Neural progenitor cell (in vitro differentiated cells): ENCODE data around the gene CISD3.

Source experiments
- EZH2 ChIP-seq: fragments of 200-600 bp; sonication (generic); IDR thresholded peaks from 2 replicates; pipeline ENCODE4 v1.6.1; 2017; ENCODE audit warnings: antibody characterized with exemption, mild to moderate bottlenecking, moderate library complexity
- EZH2phosphoT487 ChIP-seq: fragments of 200-600 bp; sonication (generic); IDR thresholded peaks from 2 replicates; pipeline ENCODE4 v1.6.1; 2017; ENCODE audit warnings: antibody characterized with exemption
- TF ChIP-seq, protein P1 (sequence below): fragments of 200-600 bp; sonication (generic); IDR thresholded peaks from 2 replicates; pipeline ENCODE4 v1.5.1; 2017; ENCODE audit warnings: antibody characterized with exemption, mild to moderate bottlenecking

DNA sequence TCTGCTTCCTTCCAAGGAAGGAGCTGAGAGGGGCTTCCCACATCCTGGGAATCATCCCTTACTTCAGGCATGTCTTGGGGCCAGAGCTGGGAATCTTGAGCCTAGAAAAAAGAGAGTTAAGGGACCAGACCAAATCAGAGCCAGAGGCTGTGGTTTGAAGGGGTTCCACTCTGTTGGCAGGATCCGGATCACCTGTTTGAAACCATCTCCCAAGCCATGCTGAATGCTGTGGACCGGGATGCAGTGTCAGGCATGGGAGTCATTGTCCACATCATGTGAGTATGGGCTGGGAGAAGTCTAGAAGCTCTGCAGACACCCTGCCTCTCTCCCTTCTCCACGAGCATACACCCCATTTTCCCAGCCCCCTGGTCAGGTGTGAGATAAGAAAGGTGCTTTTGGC, 32.1 kb downstream of the CISD3 start:
- TF ChIP-seq, protein P1, sequence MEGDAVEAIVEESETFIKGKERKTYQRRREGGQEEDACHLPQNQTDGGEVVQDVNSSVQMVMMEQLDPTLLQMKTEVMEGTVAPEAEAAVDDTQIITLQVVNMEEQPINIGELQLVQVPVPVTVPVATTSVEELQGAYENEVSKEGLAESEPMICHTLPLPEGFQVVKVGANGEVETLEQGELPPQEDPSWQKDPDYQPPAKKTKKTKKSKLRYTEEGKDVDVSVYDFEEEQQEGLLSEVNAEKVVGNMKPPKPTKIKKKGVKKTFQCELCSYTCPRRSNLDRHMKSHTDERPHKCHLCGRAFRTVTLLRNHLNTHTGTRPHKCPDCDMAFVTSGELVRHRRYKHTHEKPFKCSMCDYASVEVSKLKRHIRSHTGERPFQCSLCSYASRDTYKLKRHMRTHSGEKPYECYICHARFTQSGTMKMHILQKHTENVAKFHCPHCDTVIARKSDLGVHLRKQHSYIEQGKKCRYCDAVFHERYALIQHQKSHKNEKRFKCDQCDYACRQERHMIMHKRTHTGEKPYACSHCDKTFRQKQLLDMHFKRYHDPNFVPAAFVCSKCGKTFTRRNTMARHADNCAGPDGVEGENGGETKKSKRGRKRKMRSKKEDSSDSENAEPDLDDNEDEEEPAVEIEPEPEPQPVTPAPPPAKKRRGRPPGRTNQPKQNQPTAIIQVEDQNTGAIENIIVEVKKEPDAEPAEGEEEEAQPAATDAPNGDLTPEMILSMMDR: no peak
- no peak for TF ChIP-seq EZH2phosphoT487
- TF ChIP-seq EZH2: no peak
